Activated CD4-positive, alpha-beta T cell treated with anti-CD3 and anti-CD28 coated beads, Interleukin-2, Interleukin-4, amounts not matched to agents 100 ng/mL and 50 ng/mL, durations not matched to agents 16 hours and 8 hours (primary cell): ENCODE results near the gene CEACAM16.
"Not testable (repeated sequence)": the region's sequence is repeated elsewhere in the genome, so short reads cannot be mapped to it uniquely, and the experiment has no call there.

Experiments
- DNase-seq: peaks from one replicate; pipeline ENCODE4 v3.0.0-alpha.2; 2020; ENCODE audit warnings: low spot score

Gene CEACAM16

DNA sequence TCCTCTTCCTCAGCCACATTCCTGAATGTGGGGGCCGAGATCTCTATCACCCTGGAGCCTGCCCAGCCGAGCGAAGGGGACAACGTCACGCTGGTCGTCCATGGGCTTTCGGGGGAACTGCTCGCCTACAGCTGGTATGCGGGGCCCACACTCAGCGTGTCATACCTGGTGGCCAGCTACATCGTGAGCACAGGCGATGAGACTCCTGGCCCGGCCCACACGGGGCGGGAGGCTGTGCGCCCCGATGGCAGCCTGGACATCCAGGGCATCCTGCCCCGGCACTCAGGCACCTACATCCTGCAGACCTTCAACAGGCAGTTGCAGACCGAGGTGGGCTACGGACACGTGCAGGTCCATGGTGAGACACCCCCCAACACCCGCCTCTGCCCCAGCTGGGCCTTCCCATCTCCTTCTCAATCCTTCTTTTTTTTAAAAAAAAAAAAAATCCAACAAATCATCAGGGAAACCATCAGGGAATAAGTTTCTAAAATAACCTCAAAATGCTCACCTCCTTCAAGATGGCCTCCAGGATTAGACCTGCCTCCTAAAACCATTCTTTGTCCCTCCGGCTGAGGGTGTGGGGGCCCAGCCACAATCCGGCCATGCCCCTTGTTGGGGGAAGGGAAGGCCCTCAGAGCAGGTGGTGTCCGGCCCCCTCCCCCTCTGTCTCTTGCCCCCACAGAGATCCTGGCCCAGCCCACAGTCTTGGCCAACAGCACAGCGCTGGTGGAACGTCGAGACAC lies 4.6 kb downstream of the CEACAM16 start:
- no peak for DNase-seq

GRCh38 chr19:44704982-44705381 lies 6.0 kb downstream of the CEACAM16 start:
- no peak for DNase-seq

GRCh38 chr19:44705502-44706010 lies 6.6 kb downstream of the CEACAM16 start:
- no peak for DNase-seq

- no peak for DNase-seq
These were observed 7.7 kb downstream of the CEACAM16 start for GRCh38 chr19:44706506-44707236.

GRCh38 chr19:44707794-44708193 lies 8.8 kb downstream of the CEACAM16 start:
- DNase-seq: no peak

DNA sequence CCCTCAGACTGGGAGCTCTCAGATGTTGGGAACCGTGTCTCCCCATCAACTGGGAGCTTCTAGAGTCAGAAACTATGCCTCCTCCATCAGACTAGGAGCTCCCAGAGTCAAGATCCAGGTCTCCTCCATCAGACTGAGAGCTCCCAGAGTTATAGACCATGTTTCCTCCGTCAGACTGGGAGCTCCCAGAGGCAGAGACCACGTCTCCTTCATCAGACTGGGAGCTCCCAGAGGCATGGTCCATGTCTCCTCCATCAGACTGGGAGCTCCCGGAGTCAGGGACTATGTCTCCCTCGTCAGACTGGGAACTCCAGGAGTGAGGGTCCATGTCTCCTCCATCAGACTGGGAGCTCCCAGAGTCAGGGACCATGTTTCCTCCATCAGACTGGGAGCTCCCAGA lies 10.0 kb downstream of the CEACAM16 start:
- DNase-seq: no peak

DNA sequence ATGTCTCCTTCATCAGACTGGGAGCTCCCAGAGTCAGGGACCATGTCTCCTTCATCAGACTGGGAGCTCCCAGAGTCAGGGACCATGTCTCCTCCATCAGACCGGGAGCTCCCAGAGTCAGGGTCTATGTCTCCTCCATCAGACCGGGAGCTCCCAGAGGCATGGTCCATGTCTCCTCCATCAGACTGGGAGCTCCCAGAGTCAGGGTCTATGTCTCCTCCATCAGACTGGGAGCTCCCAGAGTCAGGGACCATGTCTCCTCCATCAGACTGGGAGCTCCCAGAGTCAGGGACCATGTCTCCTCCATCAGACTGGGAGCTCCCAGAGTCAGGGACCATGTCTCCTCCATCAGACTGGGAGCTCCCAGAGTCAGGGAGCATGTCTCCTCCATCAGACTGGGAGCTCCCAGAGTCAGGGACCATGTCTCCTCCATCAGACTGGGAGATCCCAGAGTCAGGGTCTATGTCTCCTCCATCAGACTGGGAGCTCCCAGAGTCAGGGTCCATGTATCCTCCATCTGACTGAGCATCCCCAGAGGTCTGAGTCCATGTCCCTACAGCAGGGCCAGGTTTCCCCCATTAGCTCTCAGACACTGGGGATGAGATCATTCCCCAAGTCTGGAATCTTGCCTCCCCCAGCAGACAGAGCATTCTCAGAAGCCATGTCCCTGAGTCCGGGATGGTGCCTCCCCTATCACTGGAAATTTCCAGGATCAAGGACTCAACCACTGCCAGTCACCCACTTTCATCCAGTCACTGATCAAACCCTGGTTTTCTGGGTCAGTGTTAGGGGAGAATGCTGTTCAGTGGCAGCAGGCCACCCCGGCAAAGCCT lies 10.7 kb downstream of the CEACAM16 start:
- not testable (repeated sequence) for DNase-seq

- no peak for DNase-seq
These were observed 11.5 kb downstream of the CEACAM16 start for GRCh38 chr19:44710483-44710882.

DNA sequence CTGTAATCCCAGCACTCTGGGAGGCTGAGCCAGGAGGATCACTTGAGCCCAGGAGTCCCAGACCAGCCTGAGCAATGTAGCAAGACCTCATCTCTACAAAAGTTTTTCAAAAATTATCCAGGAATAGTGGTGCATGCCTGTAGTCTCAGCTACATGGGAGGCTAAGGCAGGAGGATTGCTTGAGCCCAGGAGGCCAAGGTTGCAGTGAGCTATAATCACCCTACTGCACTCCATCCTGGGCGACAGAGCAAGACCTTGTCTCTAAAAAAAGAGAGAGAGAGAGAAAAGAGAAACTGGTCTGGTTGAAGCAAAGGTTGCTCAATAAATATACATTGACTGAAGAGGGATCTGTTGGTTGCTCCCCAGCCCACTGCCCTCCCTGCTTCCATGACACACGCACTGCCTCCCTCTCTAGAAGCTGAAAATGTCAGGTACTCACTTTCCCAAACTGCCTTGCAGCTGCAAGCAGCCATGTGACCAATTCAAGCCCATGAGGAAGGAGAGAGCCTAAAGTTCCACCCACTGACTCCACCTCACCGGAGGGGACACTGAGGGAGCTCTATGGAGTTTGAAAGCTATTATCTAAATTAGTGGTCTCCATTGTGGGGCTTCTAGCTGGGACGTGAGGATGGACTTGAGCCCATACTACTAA lies 14.0 kb downstream of the CEACAM16 start:
- no peak for DNase-seq

DNA sequence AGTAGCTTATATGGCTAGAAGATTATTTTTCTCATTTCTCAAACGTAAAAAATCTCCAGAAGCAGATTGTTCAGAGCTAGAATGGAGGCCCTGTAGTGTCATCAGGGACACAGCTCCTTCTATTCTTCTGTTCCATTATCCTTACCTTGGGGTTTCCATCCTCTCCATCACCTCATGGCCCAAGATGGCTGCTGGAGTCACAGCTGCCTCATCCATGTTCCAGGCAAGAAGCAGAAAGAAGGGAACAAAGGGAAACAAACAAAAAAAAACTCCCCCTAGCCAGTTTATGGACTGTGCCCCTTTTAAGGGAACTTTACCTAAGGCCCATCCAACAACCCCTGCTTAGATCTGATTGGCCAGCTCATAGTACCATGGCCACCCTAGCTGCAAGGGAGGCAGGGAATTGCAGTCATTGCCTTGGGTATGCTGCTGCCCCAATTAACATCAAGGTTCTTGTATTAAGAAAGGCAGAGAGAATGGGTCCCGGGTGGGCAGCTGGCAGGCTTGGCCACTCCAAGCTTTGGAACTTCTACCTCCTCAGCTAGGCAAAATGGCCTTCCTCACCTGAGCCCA lies 15.7 kb downstream of the CEACAM16 start:
- no peak for DNase-seq

- no peak for DNase-seq
These were observed 18.7 kb downstream of the CEACAM16 start for GRCh38 chr19:44717603-44718002.

DNA sequence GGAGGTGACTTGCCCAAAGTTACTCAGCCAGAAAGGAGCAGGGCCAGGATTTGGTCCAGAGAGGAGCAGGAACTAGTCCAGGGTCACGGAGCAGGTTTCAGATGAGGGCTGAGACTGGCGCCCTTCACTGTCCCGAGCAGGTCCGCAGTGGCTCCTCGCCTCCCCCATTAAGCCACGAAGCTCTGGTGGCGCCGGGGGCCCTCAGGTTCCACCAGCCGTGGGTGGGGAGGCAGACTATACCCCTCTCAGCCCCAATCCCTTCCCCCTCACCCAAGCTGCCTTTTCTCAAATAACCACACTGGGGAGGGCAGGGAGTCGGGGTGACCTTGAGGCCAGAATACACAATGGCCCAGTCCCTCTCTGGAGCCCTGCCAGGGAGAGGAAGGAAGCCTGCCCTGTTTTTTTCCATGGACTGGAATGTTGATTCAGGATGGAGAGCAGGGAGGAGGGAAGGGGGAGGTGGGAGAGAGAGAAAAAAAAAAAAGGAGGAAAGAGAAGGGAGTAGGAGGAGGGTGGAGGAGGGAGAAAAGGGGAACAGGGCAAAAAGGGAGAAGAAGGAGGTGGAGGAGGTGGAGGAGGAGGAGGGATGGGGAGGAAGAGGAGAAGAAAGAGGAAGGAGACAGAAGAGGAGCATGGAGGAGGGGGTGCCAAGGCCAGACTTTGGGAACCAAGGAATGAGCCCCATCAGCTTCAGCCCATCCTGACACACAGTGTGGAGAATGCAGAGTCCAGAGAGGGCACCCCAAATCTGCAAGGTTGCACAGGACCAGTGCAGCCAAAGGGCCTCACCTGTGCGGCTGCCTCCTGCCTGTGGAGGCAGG lies 19.7 kb downstream of the CEACAM16 start:
- no peak for DNase-seq

DNA sequence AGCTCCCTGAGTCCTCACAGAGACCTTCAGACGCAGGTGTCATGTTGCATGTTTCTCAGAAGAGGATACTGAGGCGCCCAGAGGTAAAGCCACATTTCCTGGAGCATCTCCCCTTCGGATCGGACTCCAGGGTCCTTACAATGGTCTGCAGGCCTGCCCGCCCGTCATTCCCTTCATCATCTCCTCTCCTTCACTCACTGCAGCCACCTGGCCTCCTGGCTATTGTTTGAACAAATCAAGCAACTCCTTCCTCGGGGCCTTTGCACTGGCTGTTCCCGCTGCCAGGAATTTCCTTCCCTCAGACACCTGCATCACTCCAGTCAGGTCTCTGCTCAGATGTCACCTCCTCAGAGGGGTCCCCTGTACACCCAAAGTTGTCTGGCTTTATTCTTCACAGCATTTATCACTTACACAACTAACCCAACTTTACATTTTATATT lies 20.3 kb downstream of the CEACAM16 start:
- DNase-seq: no peak

DNA sequence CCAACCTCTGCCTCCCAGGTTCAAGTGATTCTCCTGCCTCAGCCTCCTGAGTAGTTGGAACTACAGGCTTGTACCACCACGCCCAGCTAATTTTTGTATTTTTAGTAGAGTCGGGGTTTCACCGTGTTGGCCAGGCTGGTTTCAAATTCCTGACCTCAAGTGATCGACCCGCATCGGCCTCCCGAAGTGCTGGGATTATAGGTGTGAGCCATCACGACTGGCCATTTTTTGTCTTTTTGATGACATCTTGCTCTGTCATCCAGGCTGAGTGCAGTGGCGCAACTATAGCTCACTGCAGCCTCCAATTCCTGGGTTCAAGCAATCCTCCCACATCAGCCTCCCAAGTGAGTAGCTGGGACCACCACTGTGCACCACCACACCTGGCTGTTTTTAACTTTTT lies 21.4 kb downstream of the CEACAM16 start:
- DNase-seq: not testable (repeated sequence)

DNA sequence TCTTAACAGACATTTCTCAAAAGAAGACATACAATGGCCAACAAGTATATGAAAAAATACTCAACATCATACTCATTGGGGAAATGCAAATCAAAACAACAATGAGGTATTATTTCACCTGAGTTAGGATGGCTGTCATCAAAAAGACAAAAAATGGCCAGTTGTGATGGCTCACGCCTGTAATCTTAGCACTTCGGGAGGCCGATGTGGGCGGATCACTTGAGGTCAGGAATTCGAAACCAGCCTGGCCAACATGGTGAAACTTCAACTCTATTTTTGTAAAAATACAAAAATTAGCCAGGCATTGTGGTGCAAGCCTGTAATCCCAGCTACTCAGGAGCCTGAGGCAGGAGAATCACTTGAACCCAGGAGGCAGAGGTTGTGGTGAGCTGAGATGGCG lies 22.0 kb downstream of the CEACAM16 start:
- no peak for DNase-seq

DNA sequence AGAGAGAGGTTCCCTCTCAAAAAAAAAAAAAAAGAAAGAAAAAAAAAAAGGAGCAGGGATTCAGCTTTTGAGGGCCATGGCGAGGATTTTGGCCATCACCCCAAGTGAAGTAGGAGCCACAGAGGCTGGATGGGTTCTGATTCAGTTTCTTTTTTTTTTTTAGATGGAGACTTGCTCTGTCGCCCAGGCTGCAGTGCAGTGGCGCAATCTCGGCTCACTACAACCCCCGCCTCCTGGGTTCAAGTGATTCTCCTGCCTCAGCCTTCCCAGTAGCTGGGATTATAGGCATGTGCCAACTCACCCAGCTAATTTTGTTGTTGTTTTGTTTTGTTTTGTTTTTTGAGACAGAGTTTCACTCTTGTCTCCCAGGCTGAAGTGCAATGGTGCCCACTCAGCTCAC lies 22.4 kb downstream of the CEACAM16 start:
- DNase-seq: not testable (repeated sequence)

GRCh38 chr19:44722131-44723121 lies 23.5 kb downstream of the CEACAM16 start:
- peak; percentile 30 for DNase-seq

- no peak for DNase-seq
These were observed 24.5 kb downstream of the CEACAM16 start for GRCh38 chr19:44723299-44723951.

DNA sequence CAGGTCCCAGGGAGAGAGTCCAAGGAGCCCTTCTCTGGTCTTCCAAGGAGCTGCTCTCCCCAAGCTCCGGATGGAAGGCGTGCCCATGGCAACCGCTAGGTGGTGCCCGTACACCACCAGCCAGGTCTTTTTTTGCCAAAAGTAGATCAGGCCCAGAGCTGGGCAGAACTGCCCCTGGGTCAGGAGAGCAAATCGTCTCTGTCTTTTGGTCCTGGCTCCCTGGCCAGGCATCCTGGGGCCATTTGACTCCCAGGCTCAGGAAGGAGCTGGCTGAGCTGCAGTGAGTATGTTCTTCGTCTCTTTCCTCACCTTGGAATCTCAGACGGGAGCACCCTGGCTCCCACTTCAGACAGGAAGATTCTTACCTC lies 25.0 kb downstream of the CEACAM16 start:
- peak; percentile 82 for DNase-seq
